GM12891 (cell line): Measurements from ENCODE around the gene TMEM184C.

Experiments
- PAX5 ChIP-seq: IDR thresholded peaks from 2 replicates; pipeline ENCODE4 v1.6.1; 2011; ENCODE audit warnings: low read length, moderate library complexity, mild to moderate bottlenecking; ENCODE audit not compliant: insufficient read depth, severe bottlenecking
- POLR2A ChIP-seq: IDR thresholded peaks from 2 replicates; pipeline ENCODE4 v1.6.1; 2011; ENCODE audit warnings: low read depth, low read length, control low read depth
- POLR2AphosphoS5 ChIP-seq: IDR thresholded peaks from 2 replicates; pipeline ENCODE4 v1.6.1; 2011; ENCODE audit warnings: low read depth, low read length, control low read depth
- SPI1 ChIP-seq: IDR thresholded peaks from 2 replicates; pipeline ENCODE4 v1.6.1; 2011; ENCODE audit warnings: low read depth, low read length, control low read depth
- TAF1 ChIP-seq: IDR thresholded peaks from 2 replicates; pipeline ENCODE4 v1.6.1; 2011; ENCODE audit warnings: low read depth, low read length, control low read depth

DNA sequence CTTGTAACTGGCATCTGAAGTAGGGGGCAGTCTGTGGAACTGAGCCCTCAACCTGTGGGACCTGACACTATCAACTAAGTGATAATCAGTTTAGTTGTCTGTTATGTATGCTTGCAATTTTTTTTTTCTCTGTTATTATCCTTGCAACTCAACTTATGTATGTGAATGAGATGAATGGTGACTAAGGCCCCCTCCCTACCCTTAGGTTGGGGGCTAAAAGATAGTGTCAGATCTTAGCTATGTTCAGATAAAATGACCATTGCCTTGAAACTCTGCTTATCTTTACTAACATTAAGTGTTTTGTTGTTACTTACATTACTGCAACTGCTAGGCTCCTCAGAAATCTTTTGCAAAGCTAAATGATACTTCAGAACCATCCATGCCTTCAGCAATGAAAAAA, 31.5 kb downstream of the TMEM184C start:
- TF ChIP-seq TAF1, result no peak
- TF ChIP-seq POLR2A, result no peak
- TF ChIP-seq POLR2AphosphoS5, result no peak
- no peak for TF ChIP-seq SPI1
- no peak for TF ChIP-seq PAX5
